Activated naive CD4-positive, alpha-beta T cell treated with anti-CD3 and anti-CD28 coated beads, Interleukin-2, amount 10 ng/mL, durations not matched to agents 7 days and 5 days (primary cell): ENCODE data around the gene GOLGA6B.
"Not testable (repeated sequence)": the region's sequence is repeated elsewhere in the genome, so short reads cannot be mapped to it uniquely, and the experiment has no call there.

ENCODE experiments used
- CTCF ChIA-PET: fragments of 350-600 bp; sonication (Branson Sonifier 250); formaldehyde crosslinking; loops from one replicate; lab custom pipeline; 2021; ENCODE audit warnings: antibody characterized with exemption; lab: Charles Lee
- DNase-seq: peaks from one replicate; pipeline ENCODE4 v3.0.0-alpha.2; 2020
- H3K27ac Mint-ChIP-seq: one replicate; pipeline ENCODE4 v1.8.0; 2021; ENCODE audit warnings: mild to moderate bottlenecking, moderate library complexity, mixed read lengths
- H3K27me3 Mint-ChIP-seq: one replicate; pipeline ENCODE4 v1.8.0; 2021; ENCODE audit warnings: mild to moderate bottlenecking, mixed read lengths
- H3K36me3 Mint-ChIP-seq: one replicate; pipeline ENCODE4 v1.8.0; 2021; ENCODE audit warnings: mixed read lengths
- H3K4me1 Mint-ChIP-seq: one replicate; pipeline ENCODE4 v1.8.0; 2021; ENCODE audit warnings: mixed read lengths
- H3K4me3 Mint-ChIP-seq: one replicate; pipeline ENCODE4 v1.8.0; 2021; ENCODE audit warnings: mild to moderate bottlenecking, moderate library complexity, mixed read lengths
- H3K9me3 Mint-ChIP-seq: one replicate; pipeline ENCODE4 v1.8.0; 2021; ENCODE audit warnings: mixed read lengths

Gene GOLGA6B, protein sequence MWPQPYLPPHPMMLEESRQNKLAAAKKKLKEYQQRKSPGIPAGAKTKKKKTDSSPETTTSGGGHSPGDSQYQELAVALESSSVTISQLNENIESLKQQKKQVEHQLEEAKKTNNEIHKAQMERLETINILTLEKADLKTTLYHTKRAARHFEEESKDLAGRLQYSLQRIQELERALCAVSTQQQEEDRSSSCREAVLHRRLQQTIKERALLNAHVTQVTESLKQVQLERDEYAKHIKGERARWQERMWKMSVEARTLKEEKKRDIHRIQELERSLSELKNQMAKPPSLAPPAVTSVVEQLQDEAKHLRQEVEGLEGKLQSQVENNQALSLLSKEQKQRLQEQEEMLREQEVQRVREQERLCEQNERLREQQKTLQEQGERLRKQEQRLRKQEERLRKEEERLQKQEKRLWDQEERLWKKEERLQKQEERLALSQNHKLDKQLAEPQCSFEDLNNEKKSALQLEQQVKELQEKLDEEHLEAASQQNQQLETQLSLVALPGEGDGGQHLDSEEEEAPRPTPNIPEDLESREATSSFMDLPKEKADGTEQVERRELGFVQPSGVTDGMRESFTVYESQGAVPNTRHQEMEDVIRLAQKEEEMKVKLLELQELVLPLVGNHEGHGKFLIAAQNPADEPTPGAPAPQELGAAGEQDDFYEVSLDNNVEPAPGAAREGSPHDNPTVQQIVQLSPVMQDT

GRCh38 chr15:72654397-72654796 is at the start of gene GOLGA6B:
GOLGA6B (plus strand) TSS chr15:72654697; CDS start chr15:72654738, 41 bp downstream.
- H3K27ac Mint-ChIP-seq, H3K27me3 Mint-ChIP-seq, DNase-seq, H3K36me3 Mint-ChIP-seq, CTCF ChIA-PET, H3K4me3 Mint-ChIP-seq, H3K4me1 Mint-ChIP-seq, H3K9me3 Mint-ChIP-seq: not testable (repeated sequence)

GRCh38 chr15:72604794-72605193 is 49.7 kb upstream of the GOLGA6B start:
- CTCF ChIA-PET: no interaction called here
- no peak overlapping the region for H3K27ac Mint-ChIP-seq
- H3K36me3 Mint-ChIP-seq: no peaks in the 10 kb centered on the region
- peaks cover 13% of the 10 kb centered on the region for H3K27me3 Mint-ChIP-seq
- no peak overlapping the region for H3K4me3 Mint-ChIP-seq
- no peak for DNase-seq
- H3K9me3 Mint-ChIP-seq: no peaks in the 10 kb centered on the region
- H3K4me1 Mint-ChIP-seq: no peaks in the 10 kb centered on the region

GRCh38 chr15:72608084-72608483 is 46.4 kb upstream of the GOLGA6B start:
- not testable (repeated sequence) for H3K9me3 Mint-ChIP-seq, H3K4me1 Mint-ChIP-seq, H3K27me3 Mint-ChIP-seq, H3K4me3 Mint-ChIP-seq, H3K27ac Mint-ChIP-seq, DNase-seq, H3K36me3 Mint-ChIP-seq
- CTCF ChIA-PET: interaction anchor here (1.2 kb wide), 1 partner anchor 8 kb away, joined by 5 read pairs; no protein-coding TSS in a partner anchor

- no peaks in the 10 kb centered on the region for H3K9me3 Mint-ChIP-seq
- H3K36me3 Mint-ChIP-seq: no peaks in the 10 kb centered on the region
- no peak overlapping the region for H3K27ac Mint-ChIP-seq
- no peak overlapping the region for H3K4me3 Mint-ChIP-seq
- CTCF ChIA-PET: interaction anchor here (0.9 kb wide), 1 partner anchor 10 kb away, joined by 4 read pairs; no protein-coding TSS in a partner anchor
- no peaks in the 10 kb centered on the region for H3K4me1 Mint-ChIP-seq
- no peaks in the 10 kb centered on the region for H3K27me3 Mint-ChIP-seq
- no peak for DNase-seq
These were observed 44.6 kb upstream of the GOLGA6B start for GRCh38 chr15:72609862-72610261.

DNA sequence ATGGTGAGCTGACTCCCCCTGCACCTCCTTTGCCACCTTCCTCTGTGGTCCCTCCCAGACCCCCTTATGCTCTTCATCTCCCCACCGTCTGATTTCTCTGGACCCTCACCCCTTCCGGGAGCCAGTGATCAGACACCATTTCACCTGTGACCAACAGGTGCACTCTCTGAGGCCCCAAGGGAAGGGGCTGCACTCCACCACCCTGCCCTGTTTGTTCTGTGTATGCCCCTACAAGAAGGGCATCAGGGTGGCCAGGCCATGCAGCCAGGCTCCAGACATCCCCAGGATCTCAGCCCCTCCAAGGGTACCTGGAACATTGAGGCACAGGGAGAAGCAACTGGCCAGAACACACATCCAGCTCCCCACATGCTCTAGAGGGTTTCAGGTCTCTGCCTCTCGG is 42.2 kb upstream of the GOLGA6B start:
- DNase-seq, H3K36me3 Mint-ChIP-seq, H3K9me3 Mint-ChIP-seq, H3K27ac Mint-ChIP-seq, H3K4me3 Mint-ChIP-seq, H3K4me1 Mint-ChIP-seq, H3K27me3 Mint-ChIP-seq: not testable (repeated sequence)
- CTCF ChIA-PET: interaction anchor here (1.1 kb wide), 1 partner anchor 12 kb away, joined by 3 read pairs; no protein-coding TSS in a partner anchor

GRCh38 chr15:72614810-72615532 is 39.5 kb upstream of the GOLGA6B start:
- Mint-ChIP-seq H3K9me3 (no peaks in the 10 kb centered on the region), H3K27ac (no peak overlapping the region), H3K27me3 (peaks cover 4% of the 10 kb centered on the region), H3K4me3 (no peak overlapping the region), H3K36me3 (no peaks in the 10 kb centered on the region), H3K4me1 (peaks cover 10% of the 10 kb centered on the region)
- no peak for DNase-seq
- CTCF ChIA-PET: no interaction called here

DNA sequence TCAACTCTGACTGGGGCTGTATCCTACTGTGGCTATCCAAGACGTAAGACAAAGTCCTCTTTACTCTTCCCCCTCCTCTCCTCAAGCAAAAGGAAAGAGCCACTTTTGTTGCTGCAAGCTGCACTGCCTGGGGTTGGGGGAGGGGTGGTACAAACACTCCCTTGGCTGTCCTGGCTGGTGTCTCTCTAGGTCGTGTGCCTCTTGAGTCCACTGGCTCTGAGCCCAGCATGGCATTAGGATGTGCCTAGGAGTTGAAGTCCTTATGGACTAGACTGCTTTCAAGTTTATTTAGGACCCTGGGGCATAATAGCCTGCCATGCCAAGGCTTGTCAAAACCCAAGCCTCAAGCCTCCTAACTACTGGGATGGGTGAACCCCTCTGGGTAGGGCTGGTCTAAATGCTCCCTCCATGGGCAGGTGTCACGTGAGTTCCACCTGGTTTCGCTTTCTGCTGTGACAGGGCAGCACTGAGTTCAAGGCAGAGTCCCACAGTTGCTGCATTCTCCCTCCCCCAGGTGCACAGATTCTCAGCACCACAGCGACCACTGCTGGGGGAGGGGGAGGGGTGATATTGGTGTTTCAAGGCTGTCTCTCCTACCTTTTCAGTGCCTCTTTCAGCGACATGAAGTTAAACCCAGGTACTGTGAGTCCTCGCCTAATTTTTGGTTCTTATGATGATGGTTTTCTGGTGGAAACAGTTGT is 38.8 kb upstream of the GOLGA6B start:
- H3K36me3 Mint-ChIP-seq, H3K4me1 Mint-ChIP-seq, CTCF ChIA-PET, H3K27me3 Mint-ChIP-seq, H3K9me3 Mint-ChIP-seq, H3K4me3 Mint-ChIP-seq, H3K27ac Mint-ChIP-seq: not testable (repeated sequence)
- peak; percentile 60 for DNase-seq

DNA sequence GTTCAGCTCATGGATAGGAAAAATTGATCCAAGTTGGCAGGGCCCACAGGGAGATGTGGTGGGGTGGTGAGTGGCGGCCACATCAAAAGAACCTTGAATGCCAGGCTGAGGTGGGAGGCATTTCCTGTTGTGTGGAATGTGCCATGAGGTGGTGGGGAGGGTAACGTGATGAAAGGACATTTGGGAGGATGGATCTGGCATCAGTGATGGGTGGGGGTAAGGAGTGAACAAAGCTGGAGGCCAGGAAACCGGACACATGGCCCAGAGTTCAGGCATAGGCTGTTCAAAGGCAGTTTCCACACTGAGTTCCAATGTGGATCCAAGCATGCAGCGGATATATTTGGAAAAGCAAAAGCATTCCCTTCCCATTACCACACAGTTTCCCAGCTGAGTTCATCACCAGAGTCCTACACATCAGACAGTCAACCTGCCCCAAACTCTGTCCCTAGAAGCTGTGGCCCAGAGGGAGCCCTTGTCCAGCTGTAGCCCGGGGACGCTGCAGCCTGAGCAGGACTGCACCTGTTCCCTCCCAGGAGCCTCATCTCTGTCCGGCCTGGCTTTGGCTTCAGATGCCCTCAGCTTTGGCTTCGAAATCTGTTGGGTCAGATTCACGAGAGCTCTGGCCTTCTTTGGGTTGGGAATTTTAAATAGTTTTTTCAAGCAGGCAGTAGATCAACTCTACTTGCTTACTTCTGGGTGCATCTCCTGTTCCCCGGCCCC is 37.8 kb upstream of the GOLGA6B start:
- Mint-ChIP-seq H3K9me3 (no peaks in the 10 kb centered on the region), H3K36me3 (no peaks in the 10 kb centered on the region), H3K4me3 (no peak overlapping the region), H3K4me1 (peaks cover 10% of the 10 kb centered on the region), H3K27ac (no peak overlapping the region), H3K27me3 (peaks cover 4% of the 10 kb centered on the region)
- CTCF ChIA-PET: interaction anchor here (0.6 to 2.0 kb wide), 2 partner anchors 16 to 18 kb away, joined by 5 to 6 read pairs; no protein-coding TSS in a partner anchor
- DNase-seq: no peak

- not testable (repeated sequence) for H3K4me1 Mint-ChIP-seq, H3K27me3 Mint-ChIP-seq, H3K9me3 Mint-ChIP-seq, DNase-seq, H3K27ac Mint-ChIP-seq, H3K4me3 Mint-ChIP-seq, H3K36me3 Mint-ChIP-seq
- CTCF ChIA-PET: interaction anchor here (0.9 kb wide), 1 partner anchor 24 kb away, joined by 3 read pairs; no protein-coding TSS in a partner anchor
These were observed 30.6 kb upstream of the GOLGA6B start for GRCh38 chr15:72623854-72624253.

DNA sequence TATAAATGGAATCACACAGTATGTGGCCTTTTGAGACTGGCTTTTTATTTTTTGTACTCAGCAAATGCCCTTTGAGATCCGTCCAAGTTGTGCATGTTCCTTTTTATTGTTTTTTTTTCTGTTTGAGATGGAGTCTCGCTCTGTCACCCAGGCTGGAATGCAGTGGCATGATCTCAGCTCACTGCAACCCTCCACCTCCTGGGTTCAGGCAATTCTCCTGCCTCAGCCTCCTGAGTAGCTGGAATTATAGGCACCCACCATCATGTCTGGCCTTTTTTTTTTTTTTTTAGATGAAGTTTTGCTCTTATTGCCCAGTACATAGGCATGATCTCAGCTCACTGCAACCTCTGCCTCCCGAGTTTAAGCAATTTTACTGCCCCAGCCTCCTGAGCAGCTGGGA is 28.3 kb upstream of the GOLGA6B start:
- H3K27me3 Mint-ChIP-seq, H3K9me3 Mint-ChIP-seq, H3K36me3 Mint-ChIP-seq, H3K27ac Mint-ChIP-seq, DNase-seq, H3K4me1 Mint-ChIP-seq, H3K4me3 Mint-ChIP-seq, CTCF ChIA-PET: not testable (repeated sequence)

GRCh38 chr15:72628249-72629067 is 26.0 kb upstream of the GOLGA6B start:
- CTCF ChIA-PET: not testable (repeated sequence)

DNA sequence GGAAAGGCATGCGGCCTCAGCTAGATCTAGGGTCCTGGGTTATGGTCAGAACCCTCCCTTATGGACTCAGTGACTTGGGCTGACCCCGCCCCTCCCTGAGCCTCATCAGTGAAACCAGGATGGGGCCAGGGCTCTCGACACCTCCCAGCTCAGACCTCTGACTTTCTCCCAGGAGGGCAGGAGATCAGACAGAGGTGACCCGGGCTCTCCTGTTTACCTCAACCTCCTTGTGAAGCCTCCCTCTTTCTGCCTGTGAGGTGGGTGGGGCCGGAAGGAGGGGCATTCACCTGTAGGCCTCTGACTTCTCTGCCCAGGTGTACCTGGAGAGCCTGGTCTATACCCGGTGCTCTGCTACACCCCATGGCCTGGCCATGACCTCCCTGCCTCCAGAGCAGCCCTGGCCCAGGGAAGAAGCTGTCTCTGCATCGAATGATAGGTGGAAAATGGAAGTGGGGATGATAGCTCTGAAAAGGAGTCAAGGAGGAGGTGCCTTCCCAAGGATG is 25.4 kb upstream of the GOLGA6B start:
- H3K36me3 Mint-ChIP-seq, DNase-seq, H3K4me3 Mint-ChIP-seq, H3K4me1 Mint-ChIP-seq, H3K27me3 Mint-ChIP-seq, H3K9me3 Mint-ChIP-seq: not testable (repeated sequence)
- peak overlapping the region; percentile 49 for H3K27ac Mint-ChIP-seq
- CTCF ChIA-PET: interaction anchor here (1.4 kb wide), 1 partner anchor 29 kb away, joined by 3 read pairs; no protein-coding TSS in a partner anchor

More at GRCh38 chr15:72628249-72629067, 26.0 kb upstream of the GOLGA6B start:
- not testable (repeated sequence) for H3K9me3 Mint-ChIP-seq, H3K27me3 Mint-ChIP-seq, H3K4me3 Mint-ChIP-seq, H3K36me3 Mint-ChIP-seq, H3K4me1 Mint-ChIP-seq, H3K27ac Mint-ChIP-seq
- DNase-seq: peak; percentile 38
